Measurements from ENCODE around the gene DDX10. TPM values are rescaled to one million over a fixed set of nuclear protein-coding genes. Genes with fewer than 3 reads are reported as not detected.

The DDX10 gene
- total RNA-seq, 1 experiment from 2014 or later, result 48.3 TPM

DNA sequence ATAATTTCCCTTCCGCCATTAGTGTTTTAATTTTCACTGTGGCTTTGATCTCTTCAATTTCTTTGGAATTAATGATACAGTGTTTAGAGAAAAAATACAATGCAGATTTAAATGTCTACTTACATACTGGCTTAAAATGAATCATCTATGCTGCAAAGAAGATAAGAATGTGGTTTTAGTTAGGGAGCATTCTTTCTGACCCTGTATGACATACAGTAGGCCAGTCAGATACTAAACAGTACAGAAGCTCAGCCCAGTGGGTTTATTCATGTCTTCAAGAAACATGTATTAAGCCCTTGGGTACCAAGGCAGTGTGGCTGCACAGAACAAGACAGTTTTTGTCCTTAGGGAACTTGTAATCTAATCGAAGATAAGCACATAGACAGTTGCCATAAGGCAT is 268.8 kb downstream of the DDX10 start:
- Histone ChIP-seq H3T11ph (ENCODE audit: low read length) (no peak overlapping the region), H3K56ac (ENCODE audit: insufficient read length, low read depth, low read length) (no peak overlapping the region), H3K79me1 (ENCODE audit: insufficient read depth, low read depth, low read length, poor library complexity, severe bottlenecking) (no peaks in the 10 kb centered on the region), H3K14ac (ENCODE audit: insufficient read depth, low read length) (no peak overlapping the region), H3K23me2 (ENCODE audit: insufficient read length, low read depth, low read length, poor library complexity, severe bottlenecking) (no peaks in the 10 kb centered on the region), H3K79me2 (ENCODE audit: insufficient read depth, low read length) (no peaks in the 10 kb centered on the region), H2BK5ac (ENCODE audit: insufficient read length, low read length) (no peak overlapping the region), H3K27me3 (ENCODE audit: insufficient read depth, low read length) (no peaks in the 10 kb centered on the region), H3K23ac (ENCODE audit: insufficient read length, low read depth, low read length) (no peak overlapping the region), H4K5ac (ENCODE audit: insufficient read length, low read depth, low read length) (no peak overlapping the region), H4K20me1 (ENCODE audit: control insufficient read depth, insufficient read depth, insufficient read length) (no peaks in the 10 kb centered on the region), H3K4me2 (ENCODE audit: insufficient read depth, insufficient read length, low read length) (no peak overlapping the region), H3K4me1 (ENCODE audit: insufficient read depth, low read length) (peaks cover 7% of the 10 kb centered on the region; the same call in 1 of the 2 replicates), H2BK120ac (ENCODE audit: low read depth, low read length, poor library complexity, severe bottlenecking) (no peak overlapping the region), H4K8ac (replicated peaks; ENCODE audit: insufficient read length, low read depth, low read length) (no peak overlapping the region), H4K91ac (ENCODE audit: insufficient read length, low read depth, low read length) (no peak overlapping the region), H3K4ac (ENCODE audit: low read depth, low read length) (no peak overlapping the region), H3K9me3 (ENCODE audit: control insufficient read depth, low read depth, low read length) (no peaks in the 10 kb centered on the region), H3K27ac (ENCODE audit: insufficient read length, low read depth, low read length) (no peak overlapping the region), H3K9ac (ENCODE audit: extremely low read depth, insufficient read length, low read length) (no peak overlapping the region), H2BK20ac (ENCODE audit: low read depth, low read length, poor library complexity, severe bottlenecking) (no peak overlapping the region), H2BK15ac (ENCODE audit: low read depth, low read length) (no peak overlapping the region), H2AFZ (ENCODE audit: low read length) (no peak overlapping the region), H2AK5ac (ENCODE audit: insufficient read length, low read length) (no peak overlapping the region), H3K18ac (ENCODE audit: insufficient read length, low read depth, low read length) (no peak overlapping the region), H2BK12ac (ENCODE audit: insufficient read length, low read depth, low read length) (no peak overlapping the region)
- TF ChIP-seq, protein P1, sequence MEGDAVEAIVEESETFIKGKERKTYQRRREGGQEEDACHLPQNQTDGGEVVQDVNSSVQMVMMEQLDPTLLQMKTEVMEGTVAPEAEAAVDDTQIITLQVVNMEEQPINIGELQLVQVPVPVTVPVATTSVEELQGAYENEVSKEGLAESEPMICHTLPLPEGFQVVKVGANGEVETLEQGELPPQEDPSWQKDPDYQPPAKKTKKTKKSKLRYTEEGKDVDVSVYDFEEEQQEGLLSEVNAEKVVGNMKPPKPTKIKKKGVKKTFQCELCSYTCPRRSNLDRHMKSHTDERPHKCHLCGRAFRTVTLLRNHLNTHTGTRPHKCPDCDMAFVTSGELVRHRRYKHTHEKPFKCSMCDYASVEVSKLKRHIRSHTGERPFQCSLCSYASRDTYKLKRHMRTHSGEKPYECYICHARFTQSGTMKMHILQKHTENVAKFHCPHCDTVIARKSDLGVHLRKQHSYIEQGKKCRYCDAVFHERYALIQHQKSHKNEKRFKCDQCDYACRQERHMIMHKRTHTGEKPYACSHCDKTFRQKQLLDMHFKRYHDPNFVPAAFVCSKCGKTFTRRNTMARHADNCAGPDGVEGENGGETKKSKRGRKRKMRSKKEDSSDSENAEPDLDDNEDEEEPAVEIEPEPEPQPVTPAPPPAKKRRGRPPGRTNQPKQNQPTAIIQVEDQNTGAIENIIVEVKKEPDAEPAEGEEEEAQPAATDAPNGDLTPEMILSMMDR (conservative IDR thresholded peaks at IDR 0.05), result no peak
- H3K4me1 Mint-ChIP-seq, result peaks cover 8 to 9% of the 10 kb centered on the region in 2 experiments
- no peaks in the 10 kb centered on the region for H3K27me3 Mint-ChIP-seq (ENCODE audit: low read depth)
- H3K4me3 Mint-ChIP-seq, result no peak overlapping the region
- H3K9me3 Mint-ChIP-seq, result no peaks in the 10 kb centered on the region
- H3K36me3 Mint-ChIP-seq (ENCODE audit: insufficient read depth in 1 of 3, low read depth in 3 of 3), result no peaks in the 10 kb centered on the region
- no peak for DNase-seq
- no peak overlapping the region; a peak in 1 of 7 replicates for H3K27ac Mint-ChIP-seq
- no CpG with 5 or more reads among the region's 2 CpGs for WGBS (ENCODE audit: extremely low coverage, insufficient read length, low lambda C conversion rate)
